GM23338 (cell line): ENCODE data around the gene RAB44. TPM values are rescaled to one million over a fixed set of nuclear protein-coding genes. Genes with fewer than 3 reads are reported as not detected.

Source experiments
- ATAC-seq: fragments of 200-7000 bp; cut with Tn5 transposase; 3 replicates; pipeline ENCODE4 v1.9.1; 2020
- DNase-seq: peaks from one replicate; pipeline ENCODE4 v3.0.0-alpha.2; 2015; ENCODE audit warnings: low spot score
- H2AFZ ChIP-seq: fragments of 200-600 bp; sonication (generic); 2 replicates; pipeline ENCODE4 v1.8.0; 2016; ENCODE audit warnings: antibody characterized with exemption, mild to moderate bottlenecking, moderate library complexity
- H3F3A ChIP-seq: fragments of 200-600 bp; sonication (generic); replicated peaks from 2 replicates; pipeline ENCODE4 v1.8.0; 2017; ENCODE audit warnings: antibody characterized with exemption, mixed run types, low read depth
- H3K27ac ChIP-seq: fragments of 200-600 bp; sonication (generic); 2 replicates; pipeline ENCODE4 v1.6.1; 2016; ENCODE audit warnings: low read depth
- H3K27me3 ChIP-seq: fragments of 200-600 bp; sonication (generic); 2 replicates; pipeline ENCODE4 v1.8.0; 2016; ENCODE audit warnings: mild to moderate bottlenecking, mixed run types, moderate library complexity; ENCODE audit not compliant: insufficient read depth
- H3K36me3 ChIP-seq: fragments of 200-600 bp; sonication (generic); 2 replicates; pipeline ENCODE4 v1.8.0; 2016; ENCODE audit warnings: mild to moderate bottlenecking; ENCODE audit not compliant: insufficient read depth
- H3K4me1 ChIP-seq: fragments of 200-600 bp; sonication (generic); 2 replicates; pipeline ENCODE4 v1.8.0; 2016; ENCODE audit warnings: mild to moderate bottlenecking, moderate library complexity; ENCODE audit not compliant: insufficient read depth
- H3K4me2 ChIP-seq: fragments of 200-600 bp; sonication (generic); 2 replicates; pipeline ENCODE4 v1.7.1; 2017; ENCODE audit warnings: mixed run types
- H3K4me3 ChIP-seq: fragments of 200-600 bp; sonication (generic); 2 replicates; pipeline ENCODE4 v1.6.1; 2016; ENCODE audit warnings: mixed run types
- H3K79me2 ChIP-seq: fragments of 200-600 bp; sonication (generic); replicated peaks from 2 replicates; pipeline ENCODE4 v1.8.0; 2017; ENCODE audit warnings: mild to moderate bottlenecking; ENCODE audit not compliant: insufficient read depth
- H3K9me2 ChIP-seq: fragments of 200-600 bp; sonication (generic); 2 replicates; pipeline ENCODE4 v1.8.0; 2017; ENCODE audit not compliant: insufficient read depth
- H4K20me1 ChIP-seq: fragments of 200-600 bp; sonication (generic); replicated peaks from 2 replicates; pipeline ENCODE4 v1.8.0; 2017; ENCODE audit warnings: mild to moderate bottlenecking; ENCODE audit not compliant: insufficient read depth
- H3K27ac Mint-ChIP-seq: 2 replicates; pipeline ENCODE4 v1.8.0; 2020; ENCODE audit warnings: inconsistent platforms, mild to moderate bottlenecking, moderate library complexity, mixed read lengths
- H3K27me3 Mint-ChIP-seq: 3 replicates; pipeline ENCODE4 v1.8.0; 2022; ENCODE audit warnings: low read depth, mild to moderate bottlenecking, moderate library complexity, mixed read lengths, inconsistent platforms; ENCODE audit not compliant: insufficient read depth, poor library complexity
- H3K36me3 Mint-ChIP-seq: 3 replicates; pipeline ENCODE4 v1.8.0; 2021; ENCODE audit warnings: low read depth, mild to moderate bottlenecking, inconsistent platforms, moderate library complexity, mixed read lengths
- H3K4me1 Mint-ChIP-seq: 3 replicates; pipeline ENCODE4 v1.8.0; 2020; ENCODE audit warnings: mild to moderate bottlenecking, inconsistent platforms, mixed read lengths
- H3K4me3 Mint-ChIP-seq: 3 replicates; pipeline ENCODE4 v1.8.0; 2021; ENCODE audit warnings: moderate library complexity, mild to moderate bottlenecking, inconsistent platforms, mixed read lengths
- H3K9me3 Mint-ChIP-seq: 3 replicates; pipeline ENCODE4 v1.8.0; 2020; ENCODE audit warnings: moderate library complexity, mild to moderate bottlenecking, inconsistent platforms, mixed read lengths
- CTCF ChIP-seq, 2 experiments: fragments of 200-600 bp in 1 of 2; sonication (generic) in 1 of 2; conservative IDR thresholded peaks; 2 replicates each; pipeline versions ENCODE4 v1.5.1 to v1.6.1; 2016 to 2017; ENCODE audit warnings: antibody characterized with exemption in 2 of 2, low read depth in 2 of 2, mild to moderate bottlenecking in 2 of 2, moderate library complexity in 1 of 2
- EZH2 ChIP-seq: fragments of 200-600 bp; sonication (generic); IDR thresholded peaks from one replicate; pipeline ENCODE4 v1.8.0; 2017; ENCODE audit warnings: antibody characterized with exemption, mild to moderate bottlenecking, low read depth; ENCODE audit not compliant: unreplicated experiment
- EZH2phosphoT487 ChIP-seq: fragments of 200-600 bp; sonication (generic); IDR thresholded peaks from one replicate; pipeline ENCODE4 v1.8.1; 2018; ENCODE audit warnings: antibody characterized with exemption; ENCODE audit not compliant: unreplicated experiment
- JUNB ChIP-seq: IDR thresholded peaks from one replicate; pipeline ENCODE4 v1.6.1; 2016; ENCODE audit warnings: antibody characterized with exemption; ENCODE audit not compliant: unreplicated experiment
- NANOG ChIP-seq: IDR thresholded peaks from 2 replicates; pipeline ENCODE4 v1.6.1; 2016; ENCODE audit warnings: antibody characterized with exemption, borderline replicate concordance
- STAT1 ChIP-seq: IDR thresholded peaks from one replicate; pipeline ENCODE4 v1.6.1; 2016; ENCODE audit warnings: antibody characterized with exemption; ENCODE audit not compliant: unreplicated experiment
- ZNF331 ChIP-seq: fragments of 250-450 bp; sonication (Bioruptor Pico); IDR thresholded peaks from 2 replicates; pipeline ENCODE4 v1.5.0; 2020; ENCODE audit warnings: low read depth, mild to moderate bottlenecking, moderate library complexity
- polyA plus RNA-seq: library from polyadenylated mRNA; unstranded; fragments of >200 nt; fragmentation: Nextera tagmentation; extraction: Ambion mirVana; gene quantifications from 2 replicates; pipeline ENCODE4 v1.2.1, GENCODE V29; 2016
- total RNA-seq: library from RNA; depleted of rRNA; stranded (reverse); fragments of >200 nt; shearing (Covaris generic); gene quantifications from 2 replicates; pipeline ENCODE4 v1.2.3, GENCODE V29; 2014

Gene RAB44
- total and polyA plus RNA-seq, 2 experiments from 2014 or later: not detected

- no peak for TF ChIP-seq CTCF (conservative IDR thresholded peaks at IDR 0.05; ENCODE audit: low read depth in 2 of 2)
- TF ChIP-seq ZNF331 (CRISPR knock-in tag): no peak
- no peak for TF ChIP-seq STAT1
- no peak for TF ChIP-seq JUNB
- no peak for TF ChIP-seq EZH2phosphoT487
- no peak for TF ChIP-seq EZH2
- TF ChIP-seq NANOG: no peak
Measured at GRCh38 chr6:36730424-36731380, 33.1 kb downstream of the RAB44 start (continued).

GRCh38 chr6:36731622-36732310, 34.1 kb downstream of the RAB44 start:
- no peak overlapping the region for H3K4me3 Mint-ChIP-seq
- TF ChIP-seq NANOG (no peak), CTCF (conservative IDR thresholded peaks at IDR 0.05; ENCODE audit: low read depth in 2 of 2) (peak in 1 of 2 experiments; percentile 53; a peak in 2 of 4 replicates), JUNB (no peak)
- no peak overlapping the region for H3K27ac ChIP-seq
- H3K27me3 Mint-ChIP-seq: peaks cover 11% of the 10 kb centered on the region
- no peaks in the 10 kb centered on the region for H3K79me2 ChIP-seq
- peaks cover 13% of the 10 kb centered on the region; the same call in 1 of the 2 replicates for H3K4me1 ChIP-seq
- H3K27ac Mint-ChIP-seq: no peak overlapping the region
- peaks cover 18% of the 10 kb centered on the region for H3K4me1 Mint-ChIP-seq
- no peaks in the 10 kb centered on the region for H3K36me3 ChIP-seq
- no peaks in the 10 kb centered on the region for H3K36me3 Mint-ChIP-seq
- no peak overlapping the region for H3K4me2 ChIP-seq
- H3K27me3 ChIP-seq: no peaks in the 10 kb centered on the region
- no peaks in the 10 kb centered on the region; the same call in 1 of the 2 replicates for H3F3A ChIP-seq
- DNase-seq: peak; percentile 38
- no peak overlapping the region for H2AFZ ChIP-seq
- H3K4me3 ChIP-seq: no peak overlapping the region
- H3K9me3 Mint-ChIP-seq: no peaks in the 10 kb centered on the region
- H4K20me1 ChIP-seq: no peaks in the 10 kb centered on the region
- no peaks in the 10 kb centered on the region for H3K9me2 ChIP-seq
- ATAC-seq: peak; percentile 9; the same call in 1 of the 3 replicates
